H1 (cell line): ENCODE data around the gene NPM1. TPM values are rescaled to one million over a fixed set of nuclear protein-coding genes. Genes with fewer than 3 reads are reported as not detected.

Experiments used
- CBX8 ChIP-seq: fragments of 300-800, 300-1000 bp; sonication (generic); IDR thresholded peaks from 2 replicates; pipeline ENCODE4 v1.7.1; 2016; ENCODE audit warnings: low read depth, low read length, borderline replicate concordance
- CTCF ChIP-seq, 3 experiments: IDR thresholded peaks; 1 replicate in 2 of 3; 2 replicates in 1 of 3; pipeline versions ENCODE4 v1.5.1 to v1.6.1; 2011; ENCODE audit warnings: low read length in 3 of 3, mild to moderate bottlenecking in 3 of 3, inconsistent platforms in 2 of 3, low read depth in 1 of 3, moderate library complexity in 1 of 3; ENCODE audit not compliant: insufficient read depth in 1 of 3; ENCODE audit errors: control extremely low read depth in 1 of 3
- EP300 ChIP-seq, 2 experiments: IDR thresholded peaks; 1 replicate in 1 of 2; 2 replicates in 1 of 2; pipeline ENCODE4 v1.6.1; 2011 to 2012; ENCODE audit warnings: low read depth in 2 of 2, low read length in 2 of 2, mild to moderate bottlenecking in 2 of 2, borderline replicate concordance in 1 of 2, inconsistent platforms in 1 of 2, moderate library complexity in 1 of 2
- POLR2A ChIP-seq, 2 experiments: IDR thresholded peaks; 1 replicate in 1 of 2; 2 replicates in 1 of 2; pipeline ENCODE4 v1.6.1; 2011; ENCODE audit warnings: low read depth in 2 of 2, low read length in 2 of 2, mild to moderate bottlenecking in 2 of 2; ENCODE audit errors: control extremely low read depth in 1 of 2
- POU5F1 ChIP-seq: IDR thresholded peaks from 2 replicates; pipeline ENCODE4 v1.6.1; 2011; ENCODE audit warnings: low read depth, mild to moderate bottlenecking, low read length, moderate library complexity
- SP4 ChIP-seq: IDR thresholded peaks from 2 replicates; pipeline ENCODE4 v1.6.1; 2012; ENCODE audit warnings: low read length, inconsistent platforms
- polyA plus RNA-seq, 7 experiments: library from polyadenylated mRNA; depleted of rRNA in 3 of 7; stranded (reverse) in 5 of 7; unstranded in 2 of 7; fragments of >200 nt in 5 of 7; fragments of 200-250 nt in 2 of 7; gene quantifications; 1 replicate in 5 of 7; 2 replicates in 1 of 7; 4 replicates in 1 of 7; pipeline versions ENCODE4 v1.2.1 to v1.2.3, GENCODE V29; 2011 to 2013; ENCODE audit warnings: missing spikeins in 2 of 7, mixed read lengths in 2 of 7
- total RNA-seq: library from RNA; stranded (reverse); fragmentation: NEBNext Ultra II Directional; extraction: Animal tissue kit (Norgen Biotek cat#: 25700); gene quantifications from 2 replicates; pipeline ENCODE4 v1.2.1, GENCODE V29; 2021

The NPM1 gene
- total and polyA plus RNA-seq, 2 of the 8 experiments (the other 6 are each of a cell fraction or from before 2014, with no cell fraction given) = 2,182 to 4,042 TPM

GRCh38 chr5:171363846-171364245 is 23.8 kb upstream of the NPM1 start (continued):
- TF ChIP-seq CBX8 = no peak
- no peak for TF ChIP-seq CTCF (IDR thresholded peaks at IDR 0.05; ENCODE audit: control extremely low read depth in 1 of 3, insufficient read depth in 1 of 3, low read depth in 1 of 3, low read length in 3 of 3)
- TF ChIP-seq SP4 = no peak
- no peak for TF ChIP-seq POLR2A (IDR thresholded peaks at IDR 0.05; ENCODE audit: control extremely low read depth in 1 of 2, low read depth in 2 of 2, low read length in 2 of 2)
- TF ChIP-seq POU5F1 = no peak
- no peak for TF ChIP-seq EP300 (IDR thresholded peaks at IDR 0.05; ENCODE audit: borderline replicate concordance in 1 of 2, low read depth in 2 of 2, low read length in 2 of 2)
- TF ChIP-seq, all 59 proteins: peak for 0
